Heart left ventricle (tissue), 16 donors: ENCODE measurements around the gene MED12L. TPM values are rescaled to one million over a fixed set of nuclear protein-coding genes. Genes with fewer than 3 reads are reported as not detected.

Source experiments
- ATAC-seq, 4 donors: fragments of 200-7000 bp; cut with Tn5 transposase; one replicate each; pipeline ENCODE4 v1.9.1; 2020 to 2022; ENCODE audit warnings: moderate library complexity in 4 of 4, mild to moderate bottlenecking in 3 of 4, moderate number of reproducible peaks in 1 of 4
- DNase-seq, 5 donors: peaks; one replicate each; pipeline ENCODE4 v3.0.0-alpha.2; 2020
- H3K27ac ChIP-seq, 12 donors: fragments of 200-600 bp; sonication (generic) in 4 of 12; one replicate each; pipeline versions ENCODE4 v1.5.0 to v1.8.0; 2016 to 2022; ENCODE audit warnings: mild to moderate bottlenecking in 2 of 12
- H3K27me3 ChIP-seq, 9 donors: fragments of 200-600 bp; sonication (generic) in 2 of 9; one replicate each; pipeline versions ENCODE4 v1.5.1 to v1.8.0; 2016 to 2022; ENCODE audit warnings: mild to moderate bottlenecking in 3 of 9
- H3K36me3 ChIP-seq, 9 donors: fragments of 200-600 bp; sonication (generic) in 2 of 9; one replicate each; pipeline versions ENCODE4 v1.5.0 to v1.8.0; 2018 to 2022; ENCODE audit warnings: mild to moderate bottlenecking in 2 of 9
- H3K4me1 ChIP-seq, 12 donors: fragments of 200-600 bp; sonication (generic) in 4 of 12; one replicate each; pipeline versions ENCODE4 v1.5.0 to v1.8.0; 2016 to 2022; ENCODE audit warnings: mild to moderate bottlenecking in 3 of 12
- H3K4me3 ChIP-seq, 12 donors: fragments of 200-600 bp; sonication (generic) in 4 of 12; one replicate each; pipeline versions ENCODE4 v1.5.0 to v1.8.0; 2017 to 2022; ENCODE audit warnings: mild to moderate bottlenecking in 9 of 12, moderate library complexity in 4 of 12
- H3K9me3 ChIP-seq, 12 donors: fragments of 200-600 bp; sonication (generic) in 4 of 12; one replicate each; pipeline versions ENCODE4 v1.5.0 to v1.8.0; 2016 to 2022; ENCODE audit warnings: mild to moderate bottlenecking in 1 of 12
- POLR2A ChIP-seq, 2 donors: fragments of 450-650 bp; IDR thresholded peaks; one replicate each; pipeline ENCODE4 v1.6.1; 2017; ENCODE audit warnings: antibody characterized with exemption in 2 of 2, mild to moderate bottlenecking in 2 of 2, moderate library complexity in 2 of 2
- WGBS, 4 donors: extraction: QIAGEN DNeasy Blood & Tissue Kit in 2 of 4; methylation state at CpG; one replicate each; pipeline versions ENCODE4 v1.1.5 to v1.1.7; 2013 to 2018; 5-methylcytosine and 5-hydroxymethylcytosine counted together
- intact Hi-C, 10 donors: fragments of 100-400 bp; cut with DNase I; formaldehyde crosslinking; loops; one replicate each; pipeline versions ENCODE4 v1.11.1 to v1.14.2; 2022
- polyA plus RNA-seq, 2 donors: library from polyadenylated mRNA; stranded (reverse); fragments of 200-250 nt; gene quantifications; one replicate each; pipeline ENCODE4 v1.2.3, GENCODE V29; 2013
- total RNA-seq, 9 donors: library from RNA; depleted of rRNA in 2 of 9; stranded (reverse); fragments of >200 nt in 2 of 9; fragmentation: NEBNext Ultra II Directional in 3 of 9; extraction: Animal tissue kit (Norgen Biotek cat#: 25700) in 3 of 9; gene quantifications; one replicate each; pipeline versions ENCODE4 v1.1.0 to v1.2.4, GENCODE V29; 2016 to 2023
- TF ChIP-seq, protein P1 (sequence below), 12 donors: fragments of 200-600 bp; sonication (generic) in 4 of 12; IDR thresholded peaks; one replicate each; pipeline versions ENCODE4 v1.5.0 to v1.8.0; 2018 to 2022; ENCODE audit warnings: antibody characterized with exemption in 12 of 12, mild to moderate bottlenecking in 5 of 12
- donor health status: ischemic (EF 13 %, LVEDD 7.1; RV severe dilation, severe dysfunction).
- donor health status: healthy with polysubstance abuse.
- donor health status: DM: no; HTN: yes; CAD: no.
- donor health status: DM: no; HTN: no; CAD: no.
- donor health status: ischemic (EF 25% LVEDD 6.9; RV normal size, moderate dysfunction).
- donor health status: ischemic (EF 25% LVEDD 5.7; RV mildly dilated, moderate dysfunction).
- donor health status: healthy.
- donor health status: DM: yes; HTN: yes; CAD: no.
- donor health status: ischemic (EF 35%, LVEDD 5.7; RV mildly dilated, moderate dysfunction).
- donor health status: nonischemic (EF 11% LVEDD 7.7; RV severe dilation, severe dysfunction).
- donor health status: DM: yes; HTN: yes; CAD: no.
- donor health status: PGD.
- donor health status: ischemic (EF 29% LVEDD 5.4; RV normal size, mild dysfunction).
- donor health status: nonischemic (EF 23%, LVEDD 6.1; RV moderate dilation, normal function).

MED12L gene
- total and polyA plus RNA-seq, 11 donors = 0.06 to 2.1 (median 0.39) TPM

DNA sequence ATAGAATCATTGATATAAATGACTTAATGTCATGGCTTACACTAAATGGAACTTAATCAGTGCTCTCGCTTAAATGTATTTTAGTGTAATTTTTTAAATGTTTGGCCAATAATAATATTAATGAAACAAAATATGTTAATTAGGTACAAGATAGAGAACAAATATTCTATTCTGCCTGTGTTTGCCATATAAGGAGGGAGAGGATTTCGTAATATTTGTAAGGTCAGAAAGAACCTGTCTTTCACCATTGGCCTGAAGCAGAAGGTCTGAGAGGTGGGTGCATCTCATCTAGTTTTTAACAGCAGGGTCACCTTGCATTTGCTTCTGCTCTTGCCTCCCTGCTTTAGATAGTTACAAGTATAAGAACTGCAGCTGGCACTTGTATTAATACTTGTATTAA is 228.7 kb downstream of the MED12L start:
- TF ChIP-seq POLR2A (IDR thresholded peaks at IDR 0.05) = no peak
- TF ChIP-seq, protein P1, sequence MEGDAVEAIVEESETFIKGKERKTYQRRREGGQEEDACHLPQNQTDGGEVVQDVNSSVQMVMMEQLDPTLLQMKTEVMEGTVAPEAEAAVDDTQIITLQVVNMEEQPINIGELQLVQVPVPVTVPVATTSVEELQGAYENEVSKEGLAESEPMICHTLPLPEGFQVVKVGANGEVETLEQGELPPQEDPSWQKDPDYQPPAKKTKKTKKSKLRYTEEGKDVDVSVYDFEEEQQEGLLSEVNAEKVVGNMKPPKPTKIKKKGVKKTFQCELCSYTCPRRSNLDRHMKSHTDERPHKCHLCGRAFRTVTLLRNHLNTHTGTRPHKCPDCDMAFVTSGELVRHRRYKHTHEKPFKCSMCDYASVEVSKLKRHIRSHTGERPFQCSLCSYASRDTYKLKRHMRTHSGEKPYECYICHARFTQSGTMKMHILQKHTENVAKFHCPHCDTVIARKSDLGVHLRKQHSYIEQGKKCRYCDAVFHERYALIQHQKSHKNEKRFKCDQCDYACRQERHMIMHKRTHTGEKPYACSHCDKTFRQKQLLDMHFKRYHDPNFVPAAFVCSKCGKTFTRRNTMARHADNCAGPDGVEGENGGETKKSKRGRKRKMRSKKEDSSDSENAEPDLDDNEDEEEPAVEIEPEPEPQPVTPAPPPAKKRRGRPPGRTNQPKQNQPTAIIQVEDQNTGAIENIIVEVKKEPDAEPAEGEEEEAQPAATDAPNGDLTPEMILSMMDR (IDR thresholded peaks at IDR 0.05) = no peak
- ATAC-seq (no peak), DNase-seq (no peak)
- H3K27ac ChIP-seq = no peak overlapping the region
- H3K4me1 ChIP-seq = peaks cover 0 to 11% (median 0%) of the 10 kb centered on the region in 12 donors
- H3K36me3 ChIP-seq = no peaks in the 10 kb centered on the region
- no peaks in the 10 kb centered on the region for H3K27me3 ChIP-seq
- intact Hi-C loops = no loop called here
- no peaks in the 10 kb centered on the region for H3K9me3 ChIP-seq
- no peak overlapping the region for H3K4me3 ChIP-seq
- 78 to 95% (median 92%) methylated on average over 2 of the region's 2 CpGs for WGBS, 4 donors

DNA sequence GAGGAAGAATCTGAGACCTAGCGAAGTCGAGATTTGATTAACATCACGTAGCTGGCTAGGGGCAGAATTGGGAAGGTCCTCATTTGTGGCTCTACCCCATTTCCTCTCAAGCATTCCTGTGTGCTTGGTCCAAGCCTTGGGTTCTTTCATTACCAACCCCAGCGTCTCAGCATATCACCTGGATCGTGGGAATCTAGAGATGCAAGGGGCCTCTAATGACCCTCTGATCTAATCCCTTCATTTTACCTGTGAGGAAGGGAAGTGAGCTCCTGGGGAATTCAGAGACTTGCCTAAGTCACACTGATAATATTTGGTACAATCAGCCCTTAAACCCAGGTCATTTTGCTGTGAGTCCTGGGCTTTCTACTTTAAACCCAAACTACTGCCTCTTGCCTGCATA is 229.1 kb downstream of the MED12L start:
- DNase-seq (no peak), ATAC-seq (no peak)
- Histone ChIP-seq H3K9me3 (no peaks in the 10 kb centered on the region), H3K27ac (no peak overlapping the region), H3K4me3 (no peak overlapping the region), H3K36me3 (no peaks in the 10 kb centered on the region), H3K27me3 (no peaks in the 10 kb centered on the region), H3K4me1 (peaks cover 0 to 11% (median 0%) of the 10 kb centered on the region in 12 donors)
- TF ChIP-seq, protein P1 (IDR thresholded peaks at IDR 0.05) = no peak
- TF ChIP-seq POLR2A (IDR thresholded peaks at IDR 0.05) = no peak
- 92 to 94% (median 94%) methylated on average over 5 of the region's 5 CpGs for WGBS, 4 donors
- intact Hi-C loops = no loop called here

DNA sequence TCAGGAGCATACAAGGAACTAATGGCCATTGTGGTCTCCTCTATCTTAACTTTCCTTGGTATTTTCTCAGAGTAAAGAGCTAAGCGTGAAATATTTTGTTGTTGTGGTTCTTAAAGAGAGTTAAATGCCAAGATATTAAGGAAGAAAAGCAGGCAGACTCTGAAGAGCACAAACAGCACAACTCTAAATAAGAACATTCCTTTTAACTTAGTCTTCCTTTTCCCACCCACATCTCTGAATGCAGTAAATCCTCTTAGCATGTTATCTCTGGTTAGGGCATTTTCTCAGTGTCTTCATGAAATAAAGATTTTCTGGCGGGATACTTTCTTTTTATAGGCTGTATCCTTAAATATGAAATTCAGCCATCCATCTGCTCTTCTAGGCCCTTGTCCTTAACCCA is 229.7 kb downstream of the MED12L start:
- Histone ChIP-seq H3K27me3 (no peaks in the 10 kb centered on the region), H3K9me3 (no peaks in the 10 kb centered on the region), H3K27ac (no peak overlapping the region), H3K36me3 (no peaks in the 10 kb centered on the region), H3K4me1 (peaks cover 0 to 11% (median 0%) of the 10 kb centered on the region in 12 donors), H3K4me3 (no peak overlapping the region)
- intact Hi-C loops = no loop called here
- no peak for DNase-seq
- WGBS, 4 donors = 83 to 92% (median 86%) methylated on average over 2 of the region's 2 CpGs
- ATAC-seq = no peak
- TF ChIP-seq POLR2A (IDR thresholded peaks at IDR 0.05) = no peak
- TF ChIP-seq, protein P1 (IDR thresholded peaks at IDR 0.05) = no peak

DNA sequence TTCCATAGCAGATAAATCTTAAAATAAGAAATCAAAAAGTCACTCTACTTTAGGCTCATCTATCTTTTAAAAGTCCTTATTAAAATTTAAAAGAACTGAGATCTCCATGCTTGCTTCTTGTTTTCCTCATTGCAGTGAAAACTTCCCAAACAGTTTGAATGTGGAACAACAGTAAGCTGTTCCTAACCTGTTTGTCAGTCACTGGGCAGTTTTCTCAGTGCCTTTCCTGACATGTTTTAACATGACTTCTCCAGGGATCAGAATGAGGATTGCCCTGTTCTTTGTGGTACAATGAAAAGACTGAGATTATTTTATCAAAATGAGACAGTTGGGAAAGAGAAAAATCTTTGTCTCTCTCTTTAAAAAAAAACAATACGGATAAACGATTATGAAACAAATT is 230.4 kb downstream of the MED12L start:
- Histone ChIP-seq H3K36me3 (no peaks in the 10 kb centered on the region), H3K27me3 (no peaks in the 10 kb centered on the region), H3K9me3 (no peaks in the 10 kb centered on the region), H3K4me1 (peaks cover 0 to 13% (median 0%) of the 10 kb centered on the region in 12 donors), H3K27ac (no peak overlapping the region), H3K4me3 (no peak overlapping the region)
- TF ChIP-seq, protein P1 (IDR thresholded peaks at IDR 0.05) = no peak
- no peak for TF ChIP-seq POLR2A (IDR thresholded peaks at IDR 0.05)
- DNase-seq (no peak), ATAC-seq (no peak)
- intact Hi-C loops = no loop called here
- WGBS, 4 donors = 86 to 94% (median 91%) methylated on average over 2 of the region's 2 CpGs
